Measurements from ENCODE around the gene MAOB. TPM values are rescaled to one million over a fixed set of nuclear protein-coding genes. Genes with fewer than 3 reads are reported as not detected.

MAOB gene
- total RNA-seq, 1 experiment from 2014 or later = 0.74 TPM

- no peak for TF ChIP-seq CBFB (CRISPR knock-in tag; IDR thresholded peaks at IDR 0.05; ENCODE audit: low read depth)
Measured at GRCh38 chrX:43718081-43718480, 164.2 kb downstream of the MAOB start (continued).

- POLR2A ChIA-PET = no interaction called here
Measured at GRCh38 chrX:43717161-43717560, 165.1 kb downstream of the MAOB start.

More at GRCh38 chrX:43717161-43717560, 165.1 kb downstream of the MAOB start:
- H3K36me3 Mint-ChIP-seq = 0 out of 2 replicates have a peak, but pooled peaks cover under 1% of the 10 kb centered on the region
- ATAC-seq = no peak
- CTCF ChIA-PET = no interaction called here
- no peaks in the 10 kb centered on the region for H3K4me1 Mint-ChIP-seq
- TF ChIP-seq MXD4 (CRISPR knock-in tag; IDR thresholded peaks at IDR 0.05; ENCODE audit: borderline replicate concordance) (no peak), CTCF (IDR thresholded peaks at IDR 0.05) (no peak), PREB (CRISPR knock-in tag; IDR thresholded peaks at IDR 0.05; ENCODE audit: borderline replicate concordance) (no peak), FOXJ3 (CRISPR knock-in tag; IDR thresholded peaks at IDR 0.05; ENCODE audit: borderline replicate concordance) (no peak), AFF4 (CRISPR knock-in tag; IDR thresholded peaks at IDR 0.05; ENCODE audit: borderline replicate concordance) (no peak), ERG (CRISPR knock-in tag; IDR thresholded peaks at IDR 0.05) (no peak), GABPB1 (CRISPR knock-in tag; IDR thresholded peaks at IDR 0.05) (no peak), FOXP1 (CRISPR knock-in tag; IDR thresholded peaks at IDR 0.05; ENCODE audit: borderline replicate concordance) (no peak), GRHL2 (CRISPR knock-in tag; IDR thresholded peaks at IDR 0.05; ENCODE audit: insufficient replicate concordance, severe bottlenecking) (no peak), SMAD4 (CRISPR knock-in tag; IDR thresholded peaks at IDR 0.05) (no peak), EMX1 (CRISPR knock-in tag; IDR thresholded peaks at IDR 0.05) (no peak), USF1 (CRISPR knock-in tag; IDR thresholded peaks at IDR 0.05) (no peak), AR (CRISPR knock-in tag; IDR thresholded peaks at IDR 0.05) (no peak), NFE2L1 (CRISPR knock-in tag; IDR thresholded peaks at IDR 0.05) (no peak), PRRX2 (CRISPR knock-in tag; IDR thresholded peaks at IDR 0.05) (no peak)
- no peaks in the 10 kb centered on the region for H3K27me3 Mint-ChIP-seq (ENCODE audit: low read depth)
- no peak for DNase-seq (ENCODE audit: low spot score)
- H3K9me3 Mint-ChIP-seq = peaks cover 6% of the 10 kb centered on the region; the same call in 1 of the 2 replicates
- no peak overlapping the region for H3K4me3 Mint-ChIP-seq
- no peak overlapping the region for H3K27ac Mint-ChIP-seq
